NB4 (cell line): ENCODE results near the gene KDSR.

ENCODE experiments used
- DNase-seq: peaks from one replicate; pipeline ENCODE4 v3.0.0; 2010; ENCODE audit warnings: low read depth
- H3K4me3 ChIP-seq: one replicate; pipeline ENCODE4 v1.5.1; 2011; ENCODE audit warnings: mild to moderate bottlenecking, low read depth, low read length, moderate library complexity
- MYC ChIP-seq: IDR thresholded peaks from 2 replicates; pipeline ENCODE4 v1.6.1; 2011; ENCODE audit warnings: low read depth, low read length
- POLR2A ChIP-seq: IDR thresholded peaks from 2 replicates; pipeline ENCODE4 v1.6.1; 2011; ENCODE audit warnings: mild to moderate bottlenecking; ENCODE audit not compliant: insufficient read length; ENCODE audit errors: extremely low read depth
- TF ChIP-seq, protein P1 (sequence below): IDR thresholded peaks from one replicate; pipeline ENCODE4 v1.5.1; 2012; ENCODE audit warnings: low read depth, low read length
- TF ChIP-seq, protein P2 (sequence below): IDR thresholded peaks from 2 replicates; pipeline ENCODE4 v1.6.1; 2011; ENCODE audit warnings: low read depth, low read length

KDSR gene

DNA sequence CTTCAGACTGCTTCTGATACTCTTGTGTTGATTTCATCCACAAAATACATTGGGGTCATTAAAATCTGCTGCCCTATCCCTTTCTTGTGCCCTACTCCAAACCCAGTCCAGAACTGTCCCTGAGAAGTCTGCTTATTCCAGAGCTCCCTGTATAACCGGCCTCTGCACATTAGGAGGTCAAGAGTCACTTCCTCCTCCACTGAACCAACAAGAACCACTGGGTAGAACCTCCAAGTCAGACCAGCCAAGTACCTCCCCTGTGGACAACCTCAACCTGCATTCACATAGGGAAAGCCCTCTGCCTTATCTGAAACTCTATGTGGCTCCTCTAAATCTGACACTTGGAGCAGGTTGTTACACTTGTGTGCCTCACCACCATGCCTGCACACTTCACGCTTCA is 22.1 kb downstream of the KDSR start:
- H3K4me3 ChIP-seq, result no peak overlapping the region
- no peak for DNase-seq
- TF ChIP-seq MYC (no peak), POLR2A (no peak)
- TF ChIP-seq, protein P1, sequence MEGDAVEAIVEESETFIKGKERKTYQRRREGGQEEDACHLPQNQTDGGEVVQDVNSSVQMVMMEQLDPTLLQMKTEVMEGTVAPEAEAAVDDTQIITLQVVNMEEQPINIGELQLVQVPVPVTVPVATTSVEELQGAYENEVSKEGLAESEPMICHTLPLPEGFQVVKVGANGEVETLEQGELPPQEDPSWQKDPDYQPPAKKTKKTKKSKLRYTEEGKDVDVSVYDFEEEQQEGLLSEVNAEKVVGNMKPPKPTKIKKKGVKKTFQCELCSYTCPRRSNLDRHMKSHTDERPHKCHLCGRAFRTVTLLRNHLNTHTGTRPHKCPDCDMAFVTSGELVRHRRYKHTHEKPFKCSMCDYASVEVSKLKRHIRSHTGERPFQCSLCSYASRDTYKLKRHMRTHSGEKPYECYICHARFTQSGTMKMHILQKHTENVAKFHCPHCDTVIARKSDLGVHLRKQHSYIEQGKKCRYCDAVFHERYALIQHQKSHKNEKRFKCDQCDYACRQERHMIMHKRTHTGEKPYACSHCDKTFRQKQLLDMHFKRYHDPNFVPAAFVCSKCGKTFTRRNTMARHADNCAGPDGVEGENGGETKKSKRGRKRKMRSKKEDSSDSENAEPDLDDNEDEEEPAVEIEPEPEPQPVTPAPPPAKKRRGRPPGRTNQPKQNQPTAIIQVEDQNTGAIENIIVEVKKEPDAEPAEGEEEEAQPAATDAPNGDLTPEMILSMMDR, result no peak
- TF ChIP-seq, protein P2, sequence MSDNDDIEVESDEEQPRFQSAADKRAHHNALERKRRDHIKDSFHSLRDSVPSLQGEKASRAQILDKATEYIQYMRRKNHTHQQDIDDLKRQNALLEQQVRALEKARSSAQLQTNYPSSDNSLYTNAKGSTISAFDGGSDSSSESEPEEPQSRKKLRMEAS, result no peak

DNA sequence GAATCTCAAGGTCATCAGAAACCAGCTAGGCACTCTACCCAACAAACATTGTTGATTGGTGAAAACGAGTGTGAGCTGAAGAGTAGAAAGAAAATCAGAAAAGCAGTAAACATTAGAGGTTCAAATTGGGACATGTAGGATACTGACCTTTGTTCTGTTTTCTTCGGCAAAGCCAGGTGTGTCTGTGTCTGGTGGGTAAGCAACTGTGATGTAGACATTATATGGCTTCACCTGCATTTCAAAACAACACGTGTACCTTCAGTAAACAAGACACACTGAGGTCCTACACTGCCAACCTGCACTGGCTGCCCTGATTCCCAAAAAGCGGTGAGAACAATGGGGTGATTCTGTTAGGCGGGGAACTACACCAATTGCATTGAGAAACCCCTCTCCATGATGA is 22.7 kb downstream of the KDSR start:
- H3K4me3 ChIP-seq, result no peak overlapping the region
- no peak for TF ChIP-seq POLR2A
- no peak for TF ChIP-seq MYC
- TF ChIP-seq, protein P1, result no peak
- TF ChIP-seq, protein P2, result no peak
- DNase-seq, result no peak

DNA sequence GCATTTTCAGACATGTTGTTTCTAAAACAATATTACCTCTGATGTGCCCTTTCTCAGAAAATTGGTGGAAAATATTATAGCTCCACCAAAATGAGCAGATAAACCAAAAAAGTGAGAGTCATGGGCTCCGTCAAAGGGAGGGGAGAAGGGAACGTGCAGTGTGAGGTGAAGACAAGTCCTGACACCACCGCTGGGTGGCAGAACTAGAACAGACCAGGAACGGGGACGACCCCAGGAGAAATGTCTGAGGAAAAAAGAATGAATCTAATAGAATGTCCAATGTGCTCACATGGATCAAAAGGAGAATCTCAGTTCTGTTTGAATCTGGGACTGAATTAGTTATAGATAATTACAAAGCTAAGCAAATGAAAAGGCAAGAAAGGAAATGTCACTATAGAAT is 24.8 kb downstream of the KDSR start:
- H3K4me3 ChIP-seq, result no peak overlapping the region
- TF ChIP-seq MYC (no peak), POLR2A (no peak)
- TF ChIP-seq, protein P1, result peak; percentile 11
- TF ChIP-seq, protein P2, result no peak
- peak; percentile 38 for DNase-seq

DNA sequence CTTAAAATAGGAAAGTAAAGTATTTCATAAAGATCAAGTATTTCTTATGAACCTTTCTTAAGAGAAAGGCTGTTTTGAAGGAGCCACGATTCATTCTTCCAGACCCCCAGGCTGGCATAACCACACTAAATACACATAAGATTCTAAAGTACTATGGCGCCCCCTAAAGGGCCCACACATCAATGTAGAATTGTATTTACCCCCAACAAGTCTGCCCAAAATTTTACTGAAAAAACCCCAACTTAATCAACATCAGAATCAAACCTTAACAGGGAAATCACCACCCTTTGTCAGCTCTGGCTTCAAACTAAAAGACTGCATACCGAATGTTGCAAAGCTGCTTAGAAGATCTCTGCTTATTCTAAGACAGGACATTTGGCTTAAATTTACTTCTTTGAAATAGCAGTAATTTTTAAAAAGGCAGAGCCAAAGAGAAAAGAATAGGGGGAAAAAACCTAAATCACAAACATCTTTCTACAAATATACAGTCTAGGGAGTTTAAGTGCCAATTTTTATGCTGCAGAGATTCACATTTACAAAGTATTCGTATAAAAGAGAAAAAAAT is 27.0 kb downstream of the KDSR start:
- TF ChIP-seq, protein P1, result peak; percentile 57
- no peak for TF ChIP-seq POLR2A
- DNase-seq, result peak; percentile 74
- no peak overlapping the region for H3K4me3 ChIP-seq

DNA sequence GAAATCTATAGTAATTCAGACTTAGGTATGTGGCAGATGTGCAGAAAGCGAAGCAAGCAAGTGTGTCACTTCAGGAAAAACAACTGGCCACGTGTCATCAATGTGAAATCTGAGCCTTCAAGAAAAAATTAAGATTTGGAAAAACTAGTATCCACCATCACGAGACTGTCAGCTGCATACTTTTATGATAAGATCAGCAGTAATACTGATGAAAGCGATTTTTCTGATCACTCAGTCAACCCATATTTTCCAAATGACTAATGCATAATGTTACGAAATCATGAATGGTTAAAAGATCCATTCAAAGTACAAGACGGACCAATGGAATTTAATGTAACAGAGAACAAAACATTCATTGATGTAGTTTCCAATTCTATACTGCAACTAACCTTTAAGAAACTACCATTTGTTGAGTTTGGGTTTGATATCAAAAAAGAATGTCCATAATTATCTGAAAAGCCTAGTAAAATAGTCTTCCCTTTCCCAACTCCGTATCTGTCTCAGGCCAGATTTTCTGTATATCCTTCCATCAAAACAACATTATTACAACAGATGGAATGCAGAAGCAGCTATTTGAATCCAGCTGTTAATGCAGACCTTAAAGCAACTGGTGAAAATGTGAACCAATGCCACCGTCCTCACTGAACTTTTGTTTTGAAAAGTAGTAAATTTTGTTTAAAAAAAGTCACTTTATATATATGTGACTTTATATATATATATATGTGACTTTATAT is 30.5 kb downstream of the KDSR start:
- H3K4me3 ChIP-seq, result no peak overlapping the region
- DNase-seq, result no peak
- TF ChIP-seq, protein P1, result no peak
- TF ChIP-seq MYC, result no peak

DNA sequence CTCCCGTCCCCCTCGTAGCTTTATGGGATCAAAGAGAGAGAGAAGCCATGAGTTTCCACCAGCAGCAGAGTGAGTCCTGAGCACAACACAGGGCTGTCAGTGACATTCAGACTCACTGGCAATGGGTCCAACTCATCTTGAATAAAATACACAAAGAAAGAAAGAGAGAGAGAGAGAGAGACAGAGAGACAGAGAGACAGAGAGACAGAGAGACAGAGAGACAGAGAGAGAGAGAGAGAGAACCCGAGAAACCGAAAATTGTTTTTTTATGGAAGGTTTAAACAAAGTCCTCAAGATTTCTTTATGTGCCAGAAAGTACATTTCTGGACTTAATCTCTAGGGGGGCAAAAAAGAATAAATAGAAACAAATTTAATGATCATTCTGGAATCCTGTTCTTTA is 35.9 kb downstream of the KDSR start:
- H3K4me3 ChIP-seq, result no peak overlapping the region
- TF ChIP-seq, protein P2, result no peak
- TF ChIP-seq MYC (no peak), POLR2A (no peak)
- TF ChIP-seq, protein P1, result no peak
- no peak for DNase-seq
